Activated CD4-positive, alpha-beta T cell treated with anti-CD3 and anti-CD28 coated beads, Interleukin-2, amount 50 U/mL, for 1 hour (primary cell): ENCODE results near the gene AUTS2.
"Not testable (repeated sequence)": the region's sequence is repeated elsewhere in the genome, so short reads cannot be mapped to it uniquely, and the experiment has no call there.

Source experiments
- DNase-seq: peaks from one replicate; pipeline ENCODE4 v3.0.0-alpha.2; 2020

AUTS2 gene

GRCh38 chr7:70725448-70725847 is 1127.2 kb downstream of the AUTS2 start:
- no peak for DNase-seq

- DNase-seq = no peak
These were observed 1128.0 kb downstream of the AUTS2 start for GRCh38 chr7:70726294-70726693.

- DNase-seq = no peak
These were observed 1128.7 kb downstream of the AUTS2 start for GRCh38 chr7:70726951-70727378.

GRCh38 chr7:70727861-70728260 is 1129.6 kb downstream of the AUTS2 start:
- DNase-seq = no peak

GRCh38 chr7:70728872-70729552 is 1130.7 kb downstream of the AUTS2 start:
- DNase-seq = no peak

GRCh38 chr7:70729553-70730157 is 1131.4 kb downstream of the AUTS2 start:
- not testable (repeated sequence) for DNase-seq

- DNase-seq = no peak
These were observed 1132.3 kb downstream of the AUTS2 start for GRCh38 chr7:70730451-70731110.

- DNase-seq = no peak
These were observed 1134.8 kb downstream of the AUTS2 start for GRCh38 chr7:70733090-70733489.

- no peak for DNase-seq
These were observed 1136.1 kb downstream of the AUTS2 start for GRCh38 chr7:70734411-70734810.

GRCh38 chr7:70735313-70735712 is 1137.0 kb downstream of the AUTS2 start:
- no peak for DNase-seq

- no peak for DNase-seq
These were observed 1138.6 kb downstream of the AUTS2 start for GRCh38 chr7:70736715-70737460.

- DNase-seq = no peak
These were observed 1140.0 kb downstream of the AUTS2 start for GRCh38 chr7:70738151-70738885.

- no peak for DNase-seq
These were observed 1141.5 kb downstream of the AUTS2 start for GRCh38 chr7:70739646-70740210.

GRCh38 chr7:70741666-70742065 is 1143.4 kb downstream of the AUTS2 start:
- DNase-seq = no peak

- no peak for DNase-seq
These were observed 1145.5 kb downstream of the AUTS2 start for GRCh38 chr7:70743531-70744325.

- DNase-seq = no peak
These were observed 1146.2 kb downstream of the AUTS2 start for GRCh38 chr7:70744492-70744891.

- no peak for DNase-seq
These were observed 1151.6 kb downstream of the AUTS2 start for GRCh38 chr7:70749831-70750230.

GRCh38 chr7:70751895-70752294 is 1153.6 kb downstream of the AUTS2 start:
- no peak for DNase-seq

GRCh38 chr7:70752794-70753241 is 1154.5 kb downstream of the AUTS2 start:
- DNase-seq = no peak

GRCh38 chr7:70756789-70757188 is 1158.5 kb downstream of the AUTS2 start:
- DNase-seq = no peak

GRCh38 chr7:70758646-70759045 is 1160.4 kb downstream of the AUTS2 start:
- no peak for DNase-seq
